SK-N-SH (cell line): Measurements from ENCODE around the gene STK36. TPM values are rescaled to one million over a fixed set of nuclear protein-coding genes. Genes with fewer than 3 reads are reported as not detected.

Source experiments
- CTCF ChIA-PET: fragments of 300-600, 350-600 bp; formaldehyde crosslinking; extraction: SDS; loops from one replicate; lab custom pipeline; 2021; lab: Yijun Ruan, JAX
- POLR2A ChIA-PET: fragments of 350-600 bp; sonication (Branson Sonifier 250); formaldehyde crosslinking; extraction: SDS; loops from one replicate; lab custom pipeline; 2020; ENCODE audit warnings: antibody characterized with exemption, inconsistent platforms; lab: Yijun Ruan, JAX
- DNase-seq: peaks from one replicate; pipeline ENCODE4 v3.0.0; 2012
- H2AFZ ChIP-seq: fragments of 200-600 bp; sonication (generic); 2 replicates; pipeline ENCODE4 v1.8.1; 2016; ENCODE audit warnings: antibody characterized with exemption, mild to moderate bottlenecking, low read depth
- H3F3A ChIP-seq: fragments of 200-600 bp; sonication (generic); replicated peaks from 2 replicates; pipeline ENCODE3; 2016; ENCODE audit warnings: antibody characterized with exemption, mild to moderate bottlenecking; ENCODE audit not compliant: insufficient read depth
- H3K27ac ChIP-seq, 2 experiments: fragments of 200-500 bp in 1 of 2; fragments of 200-600 bp in 1 of 2; sonication (Bioruptor generic) in 1 of 2; sonication (generic), shearing (Covaris generic) in 1 of 2; 2 replicates each; pipeline versions ENCODE4 v1.5.1 to v1.6.1; 2014 to 2016; ENCODE audit warnings: low read depth in 2 of 2, inconsistent platforms in 1 of 2, low read length in 1 of 2, mild to moderate bottlenecking in 1 of 2, mixed read lengths in 1 of 2
- H3K27me3 ChIP-seq: fragments of 200-600 bp; sonication (generic), shearing (Covaris generic); 2 replicates; pipeline ENCODE4 v1.6.1; 2016; ENCODE audit warnings: mixed run types; ENCODE audit not compliant: insufficient read depth
- H3K36me3 ChIP-seq, 2 experiments: fragments of 200-500 bp in 1 of 2; fragments of 200-600 bp in 1 of 2; sonication (Bioruptor generic) in 1 of 2; sonication (generic) in 1 of 2; replicated peaks in 1 of 2; 2 replicates each; pipeline versions ENCODE3 to v1.5.1; 2014 to 2016; ENCODE audit warnings: low read length in 1 of 2, mild to moderate bottlenecking in 1 of 2; ENCODE audit not compliant: insufficient read depth in 2 of 2, control insufficient read depth in 1 of 2
- H3K4me1 ChIP-seq, 2 experiments: fragments of 200-500 bp in 1 of 2; fragments of 200-600 bp in 1 of 2; sonication (Bioruptor generic) in 1 of 2; sonication (generic), shearing (Covaris generic) in 1 of 2; 2 replicates each; pipeline versions ENCODE4 v1.5.1 to v1.6.1; 2014 to 2016; ENCODE audit warnings: low read depth in 1 of 2, low read length in 1 of 2, mixed run types in 1 of 2; ENCODE audit not compliant: insufficient read depth in 2 of 2, control insufficient read depth in 1 of 2
- H3K4me2 ChIP-seq: fragments of 200-600 bp; sonication (generic), shearing (Covaris generic); 2 replicates; pipeline ENCODE4 v1.6.1; 2017; ENCODE audit warnings: mixed run types
- H3K4me3 ChIP-seq, 2 experiments: fragments of 200-500 bp in 1 of 2; fragments of 200-600 bp in 1 of 2; sonication (Bioruptor generic) in 1 of 2; sonication (generic), shearing (Covaris generic) in 1 of 2; 2 replicates each; pipeline versions ENCODE4 v1.5.1 to v1.8.1; 2014 to 2016; ENCODE audit warnings: low read depth in 2 of 2, inconsistent platforms in 1 of 2, low read length in 1 of 2, mild to moderate bottlenecking in 1 of 2, mixed read lengths in 1 of 2, moderate library complexity in 1 of 2
- H3K79me2 ChIP-seq: fragments of 200-600 bp; sonication (generic); 2 replicates; pipeline ENCODE4 v1.8.1; 2017; ENCODE audit warnings: mild to moderate bottlenecking; ENCODE audit not compliant: insufficient read depth
- H3K9ac ChIP-seq: fragments of 200-600 bp; sonication (generic); 2 replicates; pipeline ENCODE4 v1.6.1; 2017; ENCODE audit warnings: mixed run types
- H3K9me2 ChIP-seq: fragments of 200-600 bp; sonication (generic); 2 replicates; pipeline ENCODE4 v1.6.1; 2017; ENCODE audit warnings: mixed run types
- H3K9me3 ChIP-seq: fragments of 200-600 bp; sonication (generic); 2 replicates; pipeline ENCODE4 v1.6.1; 2017; ENCODE audit warnings: mixed run types, mild to moderate bottlenecking, moderate library complexity
- H4K20me1 ChIP-seq: fragments of 200-600 bp; sonication (generic); 2 replicates; pipeline ENCODE4 v1.6.1; 2017; ENCODE audit warnings: mild to moderate bottlenecking, mixed run types; ENCODE audit not compliant: insufficient read depth
- ELF1 ChIP-seq: IDR thresholded peaks from 2 replicates; pipeline ENCODE4 v1.4.0; 2012
- EP300 ChIP-seq, 2 experiments: IDR thresholded peaks; 2 replicates each; pipeline versions ENCODE4 v1.4.0 to v1.6.1; 2012; ENCODE audit warnings: borderline replicate concordance in 1 of 2, low read depth in 1 of 2, low read length in 1 of 2
- FOSL2 ChIP-seq: IDR thresholded peaks from 2 replicates; pipeline ENCODE4 v1.4.0; 2012; ENCODE audit warnings: low read depth, mild to moderate bottlenecking, moderate library complexity, borderline replicate concordance
- GATA2 ChIP-seq: sonication (generic); formaldehyde crosslinking; IDR thresholded peaks from 2 replicates; pipeline ENCODE4 v1.5.0; 2020; ENCODE audit warnings: mild to moderate bottlenecking, missing genetic modification reagents
- IRF3 ChIP-seq: fragments of 150-350 bp; IDR thresholded peaks from 2 replicates; pipeline ENCODE4 v1.6.1; 2016; ENCODE audit warnings: mild to moderate bottlenecking, low read depth, low read length
- POLR2AphosphoS5 ChIP-seq: IDR thresholded peaks from 2 replicates; pipeline ENCODE4 v1.6.1; 2012; ENCODE audit warnings: low read depth, low read length
- RCOR1 ChIP-seq: fragments of 150-350 bp; IDR thresholded peaks from 2 replicates; pipeline ENCODE4 v1.6.1; 2017; ENCODE audit warnings: antibody characterized with exemption, low read length
- REST ChIP-seq: IDR thresholded peaks from 2 replicates; pipeline ENCODE4 v1.6.1; 2012; ENCODE audit warnings: mild to moderate bottlenecking, low read depth, low read length, moderate library complexity
- RFX5 ChIP-seq: IDR thresholded peaks from 2 replicates; pipeline ENCODE4 v1.6.1; 2012; ENCODE audit warnings: mild to moderate bottlenecking, improper control_type of control experiment, low read length
- RXRA ChIP-seq: IDR thresholded peaks from 2 replicates; pipeline ENCODE4 v1.4.0; 2012; ENCODE audit warnings: low read depth, mild to moderate bottlenecking, borderline replicate concordance
- SMC3 ChIP-seq: IDR thresholded peaks from 2 replicates; pipeline ENCODE4 v1.6.1; 2012; ENCODE audit warnings: low read depth, low read length, improper control_type of control experiment
- TAF1 ChIP-seq: IDR thresholded peaks from 2 replicates; pipeline ENCODE4 v1.6.1; 2012; ENCODE audit warnings: low read depth, mild to moderate bottlenecking, low read length, moderate library complexity, borderline replicate concordance
- TCF12 ChIP-seq: IDR thresholded peaks from 2 replicates; pipeline ENCODE4 v1.4.0; 2012
- TEAD4 ChIP-seq: IDR thresholded peaks from 2 replicates; pipeline ENCODE4 v1.4.0; 2012; ENCODE audit warnings: mild to moderate bottlenecking, borderline replicate concordance; ENCODE audit not compliant: insufficient read depth
- YY1 ChIP-seq: IDR thresholded peaks from 2 replicates; pipeline ENCODE4 v1.4.0; 2012; ENCODE audit warnings: low read depth, mild to moderate bottlenecking
- WGBS: methylation state at CpG from one replicate; pipeline ENCODE4 v1.1.6; 2017; ENCODE audit warnings: low lambda C conversion rate; 5-methylcytosine and 5-hydroxymethylcytosine counted together
- polyA plus RNA-seq, 3 experiments: library from polyadenylated mRNA; depleted of rRNA; stranded (reverse); fragments of >200 nt; gene quantifications; 2 replicates each; pipeline ENCODE4 v1.2.3, GENCODE V29; 2012
- TF ChIP-seq, protein P1 (sequence below): IDR thresholded peaks from 2 replicates; pipeline ENCODE4 v1.4.0; 2012; ENCODE audit warnings: low read depth, borderline replicate concordance

Gene STK36, protein sequence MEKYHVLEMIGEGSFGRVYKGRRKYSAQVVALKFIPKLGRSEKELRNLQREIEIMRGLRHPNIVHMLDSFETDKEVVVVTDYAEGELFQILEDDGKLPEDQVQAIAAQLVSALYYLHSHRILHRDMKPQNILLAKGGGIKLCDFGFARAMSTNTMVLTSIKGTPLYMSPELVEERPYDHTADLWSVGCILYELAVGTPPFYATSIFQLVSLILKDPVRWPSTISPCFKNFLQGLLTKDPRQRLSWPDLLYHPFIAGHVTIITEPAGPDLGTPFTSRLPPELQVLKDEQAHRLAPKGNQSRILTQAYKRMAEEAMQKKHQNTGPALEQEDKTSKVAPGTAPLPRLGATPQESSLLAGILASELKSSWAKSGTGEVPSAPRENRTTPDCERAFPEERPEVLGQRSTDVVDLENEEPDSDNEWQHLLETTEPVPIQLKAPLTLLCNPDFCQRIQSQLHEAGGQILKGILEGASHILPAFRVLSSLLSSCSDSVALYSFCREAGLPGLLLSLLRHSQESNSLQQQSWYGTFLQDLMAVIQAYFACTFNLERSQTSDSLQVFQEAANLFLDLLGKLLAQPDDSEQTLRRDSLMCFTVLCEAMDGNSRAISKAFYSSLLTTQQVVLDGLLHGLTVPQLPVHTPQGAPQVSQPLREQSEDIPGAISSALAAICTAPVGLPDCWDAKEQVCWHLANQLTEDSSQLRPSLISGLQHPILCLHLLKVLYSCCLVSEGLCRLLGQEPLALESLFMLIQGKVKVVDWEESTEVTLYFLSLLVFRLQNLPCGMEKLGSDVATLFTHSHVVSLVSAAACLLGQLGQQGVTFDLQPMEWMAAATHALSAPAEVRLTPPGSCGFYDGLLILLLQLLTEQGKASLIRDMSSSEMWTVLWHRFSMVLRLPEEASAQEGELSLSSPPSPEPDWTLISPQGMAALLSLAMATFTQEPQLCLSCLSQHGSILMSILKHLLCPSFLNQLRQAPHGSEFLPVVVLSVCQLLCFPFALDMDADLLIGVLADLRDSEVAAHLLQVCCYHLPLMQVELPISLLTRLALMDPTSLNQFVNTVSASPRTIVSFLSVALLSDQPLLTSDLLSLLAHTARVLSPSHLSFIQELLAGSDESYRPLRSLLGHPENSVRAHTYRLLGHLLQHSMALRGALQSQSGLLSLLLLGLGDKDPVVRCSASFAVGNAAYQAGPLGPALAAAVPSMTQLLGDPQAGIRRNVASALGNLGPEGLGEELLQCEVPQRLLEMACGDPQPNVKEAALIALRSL (N-terminal part only)
- 53.5 and 83.2 TPM in 2 replicates for polyA plus RNA-seq (2012; rRNA removed)
- 13.9 and 17.0 TPM in 2 replicates for polyA plus RNA-seq (2012; cell fraction: cytosol; rRNA removed)
- 429 and 437 TPM in 2 replicates for polyA plus RNA-seq (2012; cell fraction: nucleus; rRNA removed)

- Histone ChIP-seq H2AFZ (peak within 1 kb of the TSS; percentile 94), H3K4me1 (peaks cover 8 to 11% of the 10 kb centered on the region in 2 experiments; a peak in 3 of 4 replicates), H3K9ac (peak within 1 kb of the TSS; percentile 87), H3F3A (peaks cover 11% of the 10 kb centered on the region), H3K36me3 (peaks cover 34 to 44% of the 10 kb centered on the region in 2 experiments), H3K27ac (peak within 1 kb of the TSS; percentile 76 to 94), H3K27me3 (no peaks in the 10 kb centered on the region), H3K4me2 (peak within 1 kb of the TSS; percentile 94), H3K79me2 (peaks cover 33% of the 10 kb centered on the region), H3K4me3 (peak within 1 kb of the TSS; percentile 94 to 97), H3K9me3 (no peaks in the 10 kb centered on the region), H3K9me2 (no peaks in the 10 kb centered on the region), H4K20me1 (no peaks in the 10 kb centered on the region; the same call in 1 of the 2 replicates)
- ChIA-PET POLR2A (interaction anchor here (1.0 to 2.5 kb wide), 6 partner anchors 10 to 265 kb away, joined by 3 to 28 read pairs (median 4); partner anchors contain the start of genes BCS1L, PLCD4 and ZNF142), CTCF (interaction anchor here (0.7 to 6.5 kb wide), 11 partner anchors 10 to 215 kb away, joined by 3 to 36 read pairs (median 5); partner anchors contain the start of genes BCS1L, TTLL4 and ZNF142)
- DNase-seq: peak; percentile 91
- 1% methylated on average over 49 of the region's 49 CpGs for WGBS
- TF ChIP-seq TCF12 (peak; percentile 13; the same call in 1 of the 2 replicates), SMC3 (no peak), RFX5 (no peak), POLR2AphosphoS5 (peak; percentile 92), TEAD4 (no peak), YY1 (peak; percentile 94), FOSL2 (no peak), ELF1 (peak; percentile 87), TAF1 (peak; percentile 91), REST (no peak), RCOR1 (no peak), IRF3 (no peak), GATA2 (CRISPR knock-in tag) (no peak), EP300 (IDR thresholded peaks at IDR 0.05; ENCODE audit: borderline replicate concordance in 1 of 2, low read depth in 1 of 2, low read length in 1 of 2) (no peak; a peak in 1 of 4 replicates), RXRA (no peak)
- TF ChIP-seq, protein P1, sequence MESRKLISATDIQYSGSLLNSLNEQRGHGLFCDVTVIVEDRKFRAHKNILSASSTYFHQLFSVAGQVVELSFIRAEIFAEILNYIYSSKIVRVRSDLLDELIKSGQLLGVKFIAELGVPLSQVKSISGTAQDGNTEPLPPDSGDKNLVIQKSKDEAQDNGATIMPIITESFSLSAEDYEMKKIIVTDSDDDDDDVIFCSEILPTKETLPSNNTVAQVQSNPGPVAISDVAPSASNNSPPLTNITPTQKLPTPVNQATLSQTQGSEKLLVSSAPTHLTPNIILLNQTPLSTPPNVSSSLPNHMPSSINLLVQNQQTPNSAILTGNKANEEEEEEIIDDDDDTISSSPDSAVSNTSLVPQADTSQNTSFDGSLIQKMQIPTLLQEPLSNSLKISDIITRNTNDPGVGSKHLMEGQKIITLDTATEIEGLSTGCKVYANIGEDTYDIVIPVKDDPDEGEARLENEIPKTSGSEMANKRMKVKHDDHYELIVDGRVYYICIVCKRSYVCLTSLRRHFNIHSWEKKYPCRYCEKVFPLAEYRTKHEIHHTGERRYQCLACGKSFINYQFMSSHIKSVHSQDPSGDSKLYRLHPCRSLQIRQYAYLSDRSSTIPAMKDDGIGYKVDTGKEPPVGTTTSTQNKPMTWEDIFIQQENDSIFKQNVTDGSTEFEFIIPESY: no peak
Measured at GRCh38 chr2:218671654-218672566, at the start of gene STK36, which contains the start of gene RNF25. Gene STK36 (plus strand): TSS chr2:218672086. CDS start chr2:218672830, 744 bp downstream. Gene RNF25 (minus strand): TSS chr2:218672002. CDS start chr2:218671970, 32 bp downstream.
